Activated CD8-positive, alpha-beta memory T cell treated with anti-CD3 and anti-CD28 coated beads for 36 hours (primary cell): ENCODE data around the gene ACOT11. TPM values are rescaled to one million over a fixed set of nuclear protein-coding genes. Genes with fewer than 3 reads are reported as not detected.

Source experiments
- CTCF ChIA-PET: fragments of 350-600 bp; sonication (Branson Sonifier 250); formaldehyde crosslinking; loops from one replicate; lab custom pipeline; 2021; ENCODE audit warnings: antibody characterized with exemption; lab: Charles Lee
- POLR2A ChIA-PET: fragments of 350-600 bp; sonication (Branson Sonifier 250); formaldehyde crosslinking; loops from one replicate; lab custom pipeline; 2021; ENCODE audit warnings: antibody characterized with exemption; lab: Charles Lee
- total RNA-seq, 2 experiments: library from RNA; stranded (reverse); gene quantifications; one replicate each; pipeline ENCODE4 v1.2.3, GENCODE V29; 2021

Gene ACOT11
- total RNA-seq, 2 experiments from 2014 or later, result 0.44 to 0.57 TPM

DNA sequence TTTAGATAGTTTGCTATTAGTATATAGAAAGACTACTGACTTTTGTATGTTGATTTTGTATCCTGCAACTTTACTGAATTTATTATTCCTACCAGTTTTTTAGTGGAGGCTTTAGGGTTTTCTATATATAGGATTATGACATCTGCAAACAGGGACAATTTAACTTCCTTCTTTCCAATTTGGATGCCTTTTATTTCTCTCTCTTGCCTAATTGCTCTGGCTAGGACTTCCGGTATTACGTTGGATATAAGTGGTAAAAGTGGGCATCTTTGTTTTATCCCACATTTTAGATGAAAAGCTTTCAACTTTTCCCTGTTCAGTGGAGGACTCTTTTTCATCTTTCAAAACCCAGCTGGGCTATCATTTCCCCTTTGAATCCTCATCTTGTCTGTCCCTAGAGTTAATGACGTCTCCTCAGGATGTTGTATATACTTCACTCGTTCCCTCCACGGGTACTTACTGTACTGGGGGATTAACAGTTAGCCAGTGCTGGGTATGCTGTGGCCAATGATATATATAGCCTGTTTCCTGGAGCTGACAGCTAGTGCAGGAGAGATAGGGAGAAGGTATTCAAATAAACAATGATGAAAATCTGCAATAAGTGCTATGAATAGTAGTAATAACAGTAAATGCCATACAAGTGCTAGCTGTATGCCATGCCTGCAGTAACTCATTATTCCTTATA, 9.8 kb downstream of the ACOT11 start:
- ChIA-PET CTCF (no interaction called here), POLR2A (no interaction called here)

DNA sequence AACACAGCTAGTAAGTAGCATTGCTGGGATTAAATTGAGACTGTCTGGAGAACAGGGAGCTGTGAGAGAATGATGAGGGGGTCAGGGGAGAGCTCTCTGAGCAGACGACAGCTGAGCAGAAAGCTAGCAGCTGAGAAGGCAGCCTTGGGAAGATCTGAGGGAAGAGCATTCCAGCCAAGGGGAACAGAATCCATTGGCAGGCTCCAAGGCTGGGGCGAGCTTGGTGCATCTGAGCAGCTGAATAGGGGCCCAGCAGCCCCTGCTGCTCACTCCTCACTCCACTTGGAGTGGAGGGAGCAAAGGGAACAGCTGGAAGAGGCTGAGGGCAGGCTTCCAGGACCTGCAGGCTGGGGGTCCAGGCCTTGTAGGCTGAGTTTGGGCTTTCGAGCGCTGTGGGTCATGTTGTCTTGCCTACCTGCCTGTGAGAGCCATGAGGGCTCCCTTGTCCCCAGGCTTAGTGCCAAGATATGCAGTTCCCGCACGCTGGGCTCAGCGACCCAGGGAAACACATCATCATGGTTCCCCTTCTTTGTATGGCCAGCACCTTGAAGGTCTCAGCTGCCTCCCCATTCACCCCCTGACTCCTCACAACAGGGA, 10.5 kb downstream of the ACOT11 start:
- ChIA-PET CTCF (no interaction called here), POLR2A (no interaction called here)

- POLR2A ChIA-PET, result no interaction called here
- CTCF ChIA-PET, result no interaction called here
These were observed 11.1 kb downstream of the ACOT11 start for GRCh38 chr1:54559111-54559548.

GRCh38 chr1:54559771-54560231, 11.8 kb downstream of the ACOT11 start:
- POLR2A ChIA-PET, result no interaction called here
- CTCF ChIA-PET, result no interaction called here

GRCh38 chr1:54564312-54565112, 16.5 kb downstream of the ACOT11 start:
- ChIA-PET POLR2A (interaction anchor here (0.6 kb wide), 1 partner anchor 167 kb away, joined by 6 read pairs; no protein-coding TSS in a partner anchor), CTCF (no interaction called here)

- POLR2A ChIA-PET, result no interaction called here
These were observed 17.1 kb downstream of the ACOT11 start for GRCh38 chr1:54565113-54565501.

DNA sequence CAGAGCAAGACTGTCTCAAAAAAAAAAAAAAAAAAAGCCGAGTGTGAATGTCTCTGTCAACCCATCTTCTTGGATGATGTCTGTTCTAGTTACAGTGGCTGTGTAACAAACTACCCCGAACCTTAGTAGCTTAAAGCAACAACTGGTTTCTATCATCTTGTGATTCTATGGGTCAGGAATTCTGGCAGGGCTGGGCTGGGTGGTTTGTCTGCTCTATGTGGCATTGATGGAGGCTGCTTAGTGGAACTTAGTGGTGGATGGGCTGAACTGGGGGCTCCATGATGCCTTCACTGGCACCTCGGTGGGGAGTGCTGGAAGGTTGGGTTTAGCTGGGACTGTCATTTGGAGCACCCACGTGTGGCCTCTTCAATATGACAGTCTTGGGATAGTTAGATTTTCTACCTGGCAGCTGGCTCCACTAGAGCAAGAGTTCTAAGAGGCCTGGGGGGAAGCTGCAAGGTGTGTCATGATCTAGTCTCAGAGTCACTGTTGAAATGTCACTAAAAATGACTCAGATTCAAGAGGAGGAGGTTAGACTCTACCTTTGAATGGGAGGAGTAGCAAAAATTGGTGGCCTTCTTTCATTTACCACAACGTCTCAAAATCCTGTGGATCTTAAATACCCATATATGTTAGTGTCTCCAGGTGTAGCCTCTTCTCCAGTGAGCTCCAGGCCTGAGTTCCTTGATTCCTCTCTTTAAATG, 18.6 kb downstream of the ACOT11 start:
- ChIA-PET CTCF (no interaction called here), POLR2A (no interaction called here)

More at GRCh38 chr1:54565113-54565501, 17.1 kb downstream of the ACOT11 start:
- CTCF ChIA-PET, result no interaction called here

DNA sequence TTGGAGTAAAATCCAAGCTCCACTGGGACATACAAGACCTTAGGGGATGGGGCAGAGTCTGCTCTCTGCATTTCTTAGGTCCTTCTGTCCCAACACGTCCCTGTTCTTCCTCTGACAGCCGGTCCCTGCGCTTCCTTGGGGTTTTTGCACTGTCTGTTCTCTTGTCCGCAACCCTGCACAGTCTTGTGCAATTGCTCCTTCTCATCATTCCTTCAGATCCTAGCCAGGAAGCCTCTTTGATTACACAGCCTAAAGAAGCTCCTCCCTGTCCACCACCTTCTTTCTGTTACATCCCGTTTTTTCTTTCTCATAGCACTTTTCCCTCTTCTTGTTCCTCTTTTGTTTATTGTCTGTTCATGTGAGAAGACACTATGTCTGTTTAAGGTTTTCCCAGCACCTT, 19.9 kb downstream of the ACOT11 start:
- ChIA-PET CTCF (no interaction called here), POLR2A (no interaction called here)

DNA sequence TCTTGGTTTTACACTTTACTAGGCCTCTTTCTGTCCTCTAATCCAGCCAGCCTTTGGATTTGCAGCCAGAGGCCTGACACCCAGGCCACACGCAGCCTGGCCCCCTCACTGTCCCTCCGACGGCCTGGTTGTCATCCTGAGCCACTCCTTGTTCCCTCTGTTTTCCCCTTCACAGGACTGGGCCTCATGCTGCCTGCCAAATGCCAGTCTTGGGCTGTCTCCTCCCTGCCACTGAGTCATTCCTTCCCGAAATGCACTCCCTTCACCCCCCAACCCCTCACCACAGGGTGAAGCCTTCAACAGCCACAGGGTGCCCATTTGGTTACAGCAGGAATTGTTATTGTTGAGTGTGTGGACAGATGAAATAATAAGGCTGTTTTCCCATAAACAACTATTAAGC, 21.3 kb downstream of the ACOT11 start:
- POLR2A ChIA-PET, result no interaction called here
- CTCF ChIA-PET, result no interaction called here

DNA sequence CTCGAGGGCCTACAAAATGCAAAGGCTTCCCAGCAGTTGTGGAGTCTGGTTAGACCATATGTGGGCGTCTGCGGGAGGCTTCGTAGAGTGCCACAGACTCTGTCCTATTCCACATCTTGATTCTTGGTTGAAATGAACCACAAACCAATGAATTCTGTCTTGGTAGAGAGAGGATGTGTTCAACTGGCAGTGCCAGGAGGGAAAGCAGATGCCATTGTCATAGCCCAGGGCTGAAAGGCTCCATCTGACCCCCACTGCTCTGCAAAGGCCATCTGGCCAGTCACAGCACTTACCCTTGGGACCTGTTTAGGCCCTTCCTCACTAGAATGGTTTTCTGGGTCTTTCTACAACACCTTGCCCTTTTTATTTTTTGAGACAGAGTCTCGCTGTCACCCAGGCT, 22.1 kb downstream of the ACOT11 start:
- ChIA-PET CTCF (interaction anchor here (0.7 kb wide), 1 partner anchor 43 kb away, joined by 3 read pairs; no protein-coding TSS in a partner anchor), POLR2A (no interaction called here)

DNA sequence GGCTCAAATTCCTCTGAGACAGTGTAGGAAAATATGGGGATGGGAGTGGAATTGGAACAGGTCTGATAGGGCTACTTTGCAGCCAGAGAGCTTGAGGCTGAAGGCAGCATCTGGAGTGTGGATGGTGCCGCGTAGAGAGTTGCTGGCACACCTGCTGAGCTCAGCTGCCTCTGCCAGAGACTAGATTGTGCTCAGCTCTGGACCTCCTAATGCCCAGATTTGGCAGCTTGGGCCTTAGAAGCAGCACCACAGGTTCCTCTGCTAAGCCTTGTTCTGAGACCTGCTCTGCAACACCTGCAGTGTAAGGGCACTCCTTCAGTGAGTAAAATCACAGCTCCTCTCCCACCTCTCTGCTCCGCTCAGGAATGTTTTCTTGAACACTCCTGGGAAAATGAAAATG, 23.3 kb downstream of the ACOT11 start:
- ChIA-PET POLR2A (interaction anchor here (0.5 kb wide), 1 partner anchor 26 kb away, joined by 4 read pairs; no protein-coding TSS in a partner anchor), CTCF (no interaction called here)

- ChIA-PET POLR2A (interaction anchor here (0.5 to 0.6 kb wide), 2 partner anchors 27 to 299 kb away, joined by 3 to 4 read pairs; no protein-coding TSS in a partner anchor), CTCF (no interaction called here)
These were observed 23.9 kb downstream of the ACOT11 start for GRCh38 chr1:54571803-54572541.

DNA sequence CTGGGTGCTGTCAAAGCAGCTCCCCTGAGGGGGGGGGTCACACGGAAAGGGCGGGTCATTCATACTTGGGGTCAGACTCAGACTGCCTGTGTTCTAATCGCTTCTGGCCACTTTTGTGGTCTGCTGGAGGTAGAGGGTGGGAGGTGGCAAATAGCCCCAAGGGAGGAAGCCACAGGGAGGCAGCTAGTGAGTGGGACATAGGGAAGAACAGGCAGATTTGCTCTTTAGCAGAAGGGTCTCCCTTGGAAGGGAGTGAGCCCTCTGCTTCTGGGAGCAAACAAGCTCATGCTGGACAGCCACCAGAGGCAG, 24.5 kb downstream of the ACOT11 start:
- ChIA-PET POLR2A (interaction anchor here (0.6 kb wide), 1 partner anchor 299 kb away, joined by 3 read pairs; no protein-coding TSS in a partner anchor), CTCF (no interaction called here)

DNA sequence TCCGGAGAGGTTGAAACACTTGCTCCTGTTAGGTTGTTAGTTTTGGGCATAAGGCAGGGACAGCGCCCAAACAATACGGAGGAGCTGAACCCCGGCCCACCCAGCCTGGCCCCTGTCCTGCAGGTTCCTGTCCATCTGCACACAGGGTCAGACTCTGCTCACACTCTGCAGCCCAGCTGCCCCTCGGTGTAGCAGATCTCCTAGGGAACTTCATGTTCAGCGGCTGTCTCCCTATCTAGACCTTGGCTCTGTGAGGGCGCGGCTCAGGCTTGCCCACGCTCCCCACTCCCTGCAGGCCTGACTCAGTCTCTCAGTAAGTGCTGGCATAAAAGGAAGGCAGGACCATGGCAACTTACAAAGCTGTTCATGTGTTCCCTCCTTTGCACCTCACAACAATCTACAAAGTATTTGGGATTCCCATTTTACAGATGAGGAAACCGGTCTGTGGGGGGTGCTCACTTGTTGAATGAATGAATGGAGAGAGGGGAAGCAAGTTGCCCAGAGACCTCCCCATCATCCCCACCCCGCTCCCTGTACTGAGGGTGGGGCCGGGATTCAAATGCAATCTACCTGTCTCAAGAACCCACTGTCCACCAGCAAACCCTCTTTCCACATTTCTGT, 26.2 kb downstream of the ACOT11 start:
- POLR2A ChIA-PET, result no interaction called here
- CTCF ChIA-PET, result interaction anchor here (0.6 kb wide), 1 partner anchor 21 kb away, joined by 3 read pairs; no protein-coding TSS in a partner anchor

DNA sequence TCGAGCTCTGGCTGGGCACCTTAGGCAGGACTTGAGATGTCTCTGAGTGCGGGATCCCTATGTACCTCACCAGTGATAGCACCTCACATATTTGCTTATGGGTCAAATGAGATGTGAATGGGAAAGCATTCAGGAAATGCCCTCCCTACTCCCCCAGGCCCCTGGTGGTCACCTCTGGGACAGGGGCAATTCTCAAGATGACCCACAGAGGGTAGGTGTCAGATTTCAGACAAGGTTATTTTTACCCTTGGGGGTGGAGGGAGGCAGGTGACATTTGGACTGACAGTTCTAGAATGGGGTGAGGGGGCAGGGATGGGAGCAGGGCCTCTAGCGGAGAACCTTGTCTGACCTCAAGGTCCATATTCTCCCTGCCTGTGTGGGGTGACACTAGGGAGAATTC, 27.1 kb downstream of the ACOT11 start:
- ChIA-PET CTCF (no interaction called here), POLR2A (no interaction called here)

DNA sequence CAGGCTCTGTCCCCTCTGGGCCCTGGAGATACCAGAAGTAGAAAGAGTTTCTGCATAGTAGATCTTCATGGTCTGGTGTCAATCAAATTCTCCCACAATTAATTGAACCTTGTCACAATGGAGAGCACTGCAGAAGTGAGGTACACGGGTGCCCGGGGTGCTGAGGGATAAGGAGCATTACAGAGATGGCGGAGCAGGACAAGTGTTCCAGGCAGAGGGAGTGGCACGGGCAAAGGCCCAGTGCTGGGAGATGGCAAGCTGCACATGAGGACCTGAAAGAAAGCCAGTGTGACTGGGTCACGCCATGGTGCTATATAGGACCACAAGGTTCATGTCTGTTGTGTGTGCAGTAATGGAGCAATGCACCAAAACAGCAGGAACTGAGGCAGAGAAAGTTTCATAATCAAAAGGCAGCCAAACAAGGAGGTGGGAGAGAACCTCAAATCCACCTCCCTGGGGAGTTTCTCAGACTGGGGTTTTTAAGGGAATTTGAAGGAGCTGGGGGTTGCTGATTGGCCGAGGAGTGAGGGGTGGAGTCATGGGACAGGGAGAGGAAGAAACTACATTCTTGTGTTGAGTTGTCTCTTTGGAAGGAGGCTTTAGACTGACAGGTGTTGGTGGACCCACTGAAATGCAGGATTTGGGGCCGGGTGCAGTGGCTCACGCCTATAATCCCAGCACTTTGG, 27.7 kb downstream of the ACOT11 start:
- CTCF ChIA-PET, result no interaction called here
- POLR2A ChIA-PET, result no interaction called here

DNA sequence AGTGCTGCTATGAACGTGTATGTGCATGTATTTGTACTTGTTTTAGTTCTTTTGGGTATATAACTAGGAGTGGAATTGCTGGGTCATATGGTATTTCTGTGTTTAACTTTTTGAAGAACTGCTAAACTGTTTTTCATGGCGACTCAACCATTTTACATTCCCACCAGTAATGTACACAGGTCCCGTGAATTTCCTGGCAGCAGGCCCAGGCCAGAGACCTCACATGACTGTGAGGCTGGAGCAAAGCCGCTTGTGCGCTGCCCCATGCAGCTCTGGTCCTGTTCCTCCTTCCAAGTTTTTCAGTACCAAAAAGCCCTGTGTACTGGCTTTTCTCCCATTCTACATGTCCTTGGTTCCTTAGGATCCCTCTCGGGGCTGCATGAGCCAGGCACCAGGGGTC, 29.6 kb downstream of the ACOT11 start:
- CTCF ChIA-PET, result no interaction called here
- POLR2A ChIA-PET, result no interaction called here

- POLR2A ChIA-PET, result no interaction called here
- CTCF ChIA-PET, result interaction anchor here (1.1 to 1.2 kb wide), 2 partner anchors 12 to 74 kb away, joined by 3 read pairs; no protein-coding TSS in a partner anchor
These were observed 31.3 kb downstream of the ACOT11 start for GRCh38 chr1:54579337-54579781.
